Thyroid gland (tissue), 4 donors: Measurements from ENCODE around the gene FKBP2.
A peak's percentile ranks its signal among the peaks of the same experiment; 100 is the strongest.

Experiments used
- CTCF ChIP-seq, 6 experiments: fragments of 200-600 bp in 3 of 6; fragments of 450-650 bp in 3 of 6; sonication (generic) in 3 of 6; IDR thresholded peaks; one replicate each; pipeline ENCODE4 v1.5.1; 2016 to 2019; ENCODE audit warnings: antibody characterized with exemption in 6 of 6, mild to moderate bottlenecking in 2 of 6, inconsistent platforms in 1 of 6, moderate library complexity in 1 of 6
- POLR2A ChIP-seq, 2 donors: fragments of 450-650 bp; IDR thresholded peaks; one replicate each; pipeline ENCODE4 v1.6.1; 2017; ENCODE audit warnings: antibody characterized with exemption in 2 of 2, mild to moderate bottlenecking in 2 of 2, moderate library complexity in 1 of 2

- no peak for TF ChIP-seq CTCF (IDR thresholded peaks at IDR 0.05)
- TF ChIP-seq POLR2A (IDR thresholded peaks at IDR 0.05) = peak; percentile 68 to 95
These were observed at the start of gene FKBP2 for GRCh38 chr11:64240435-64241240.
